A673 (cell line): ENCODE data around the gene RDH13. TPM values are rescaled to one million over a fixed set of nuclear protein-coding genes. Genes with fewer than 3 reads are reported as not detected.

Experiments used
- BruUV-seq: library from RNA; stranded (reverse); fragments of 400-500 nt; replicated peaks from 2 replicates; lab custom pipeline; 2021; lab: Mats Ljungman, UMichigan
- CTCF ChIA-PET: fragments of 300-600 bp; sonication (Branson Sonifier 250); formaldehyde crosslinking; loops from one replicate; lab custom pipeline; 2022; ENCODE audit warnings: antibody characterized with exemption; lab: Charles Lee
- POLR2A ChIA-PET: fragments of 300-600 bp; sonication (Branson Sonifier 250); formaldehyde crosslinking; loops from one replicate; lab custom pipeline; 2022; ENCODE audit warnings: antibody characterized with exemption; ENCODE audit not compliant: low non-redundant PET; lab: Charles Lee
- DNase-seq: peaks from one replicate; pipeline ENCODE4 v3.0.0-alpha.2; 2015; ENCODE audit warnings: low spot score
- H3K27ac ChIP-seq: fragments of 200-600 bp; sonication (generic); 2 replicates; pipeline ENCODE4 v1.5.1; 2016; ENCODE audit warnings: mixed run types, low read depth, mild to moderate bottlenecking, mixed read lengths, antibody characterized with exemption, low read length; ENCODE audit not compliant: poor library complexity, severe bottlenecking
- H3K27me3 ChIP-seq: fragments of 200-600 bp; sonication (generic); replicated peaks from 2 replicates; pipeline ENCODE4 v1.6.1; 2017; ENCODE audit warnings: mixed run types, low read depth, mild to moderate bottlenecking, mixed read lengths, antibody characterized with exemption, low read length; ENCODE audit not compliant: insufficient read depth, poor library complexity
- H3K36me3 ChIP-seq: fragments of 200-600 bp; sonication (generic); 2 replicates; pipeline ENCODE4 v1.6.1; 2016; ENCODE audit warnings: mixed run types, mild to moderate bottlenecking, mixed read lengths, antibody characterized with exemption, low read length; ENCODE audit not compliant: insufficient read depth, poor library complexity, severe bottlenecking
- H3K4me1 ChIP-seq: fragments of 200-600 bp; sonication (generic); 2 replicates; pipeline ENCODE4 v1.6.1; 2017; ENCODE audit warnings: mixed run types, mild to moderate bottlenecking, mixed read lengths, antibody characterized with exemption, low read length; ENCODE audit not compliant: insufficient read depth, poor library complexity, severe bottlenecking
- H3K4me3 ChIP-seq: fragments of 200-600 bp; sonication (generic); 2 replicates; pipeline ENCODE4 v1.5.1; 2016; ENCODE audit warnings: low read depth, mixed run types, mild to moderate bottlenecking, mixed read lengths, low read length; ENCODE audit not compliant: poor library complexity, severe bottlenecking
- H3K9me3 ChIP-seq: fragments of 200-600 bp; sonication (generic); 2 replicates; pipeline ENCODE4 v1.6.1; 2016; ENCODE audit warnings: mixed run types, low read depth, mild to moderate bottlenecking, mixed read lengths, antibody characterized with exemption, low read length; ENCODE audit not compliant: poor library complexity, severe bottlenecking
- EZH2 ChIP-seq: fragments of 200-600 bp; sonication (generic); IDR thresholded peaks from 2 replicates; pipeline ENCODE4 v1.6.1; 2017; ENCODE audit warnings: borderline replicate concordance, low read depth, mild to moderate bottlenecking, mixed read lengths, antibody characterized with exemption, low read length; ENCODE audit not compliant: poor library complexity, severe bottlenecking
- intact Hi-C: fragments of 100-400 bp; cut with micrococcal nuclease; formaldehyde crosslinking; loops from one replicate; pipeline ENCODE4 v1.10.0; 2022; ENCODE audit not compliant: unreplicated experiment
- total RNA-seq: library from RNA; stranded (reverse); gene quantifications from 2 replicates; pipeline ENCODE4 v1.2.3, GENCODE V29; 2021
- TF ChIP-seq, protein P1 (sequence below): fragments of 300-800, 200-600 bp; sonication (generic); conservative IDR thresholded peaks from 2 replicates; pipeline ENCODE4 v1.5.1; 2017; ENCODE audit warnings: low read depth, mild to moderate bottlenecking, antibody characterized with exemption, low read length, moderate library complexity, mixed read lengths

RDH13 gene
- total RNA-seq, 1 experiment from 2014 or later, result 19.0 TPM

DNA sequence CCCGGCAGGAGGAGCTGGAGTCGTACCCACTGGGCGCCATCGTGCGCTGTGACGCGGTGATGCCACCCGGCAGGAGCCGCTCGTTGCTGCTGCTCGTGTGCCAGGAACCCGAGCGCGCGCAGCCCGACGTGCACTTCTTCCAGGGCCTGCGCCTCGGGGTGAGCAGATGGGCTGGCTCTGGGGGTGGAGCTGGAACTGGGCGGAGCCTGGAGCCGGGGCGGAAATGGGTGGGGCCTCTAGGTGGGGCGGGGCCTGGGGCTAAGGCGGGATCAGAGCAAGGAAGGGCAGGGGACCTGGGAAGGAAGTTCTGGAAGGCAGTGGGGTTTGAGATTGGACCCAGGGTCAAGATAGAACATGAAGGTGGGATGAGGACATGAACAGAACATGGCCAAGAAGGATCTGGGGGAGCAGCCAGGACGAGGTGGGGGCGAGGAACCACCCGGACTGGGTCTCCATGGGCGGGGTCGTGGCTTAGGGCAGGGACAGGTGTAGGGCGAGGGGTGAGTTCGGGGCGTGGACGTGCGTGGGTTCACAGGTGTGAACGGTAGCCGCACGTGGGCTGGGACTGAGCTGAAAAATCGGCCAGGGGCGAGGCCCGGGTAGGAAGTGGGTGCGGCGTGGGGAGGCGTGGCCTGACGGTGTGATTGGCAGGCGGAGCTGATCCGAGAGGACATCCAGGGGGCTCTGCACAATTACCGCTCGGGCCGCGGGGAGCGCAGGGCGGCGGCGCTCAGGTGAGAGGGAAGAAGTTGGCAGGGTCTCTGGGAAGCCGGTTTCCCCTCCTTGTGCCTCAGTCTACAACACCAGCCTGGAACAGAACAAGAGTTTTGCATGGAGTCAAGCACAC, 17.4 kb upstream of the RDH13 start:
- H3K27me3 ChIP-seq, result peaks cover 10% of the 10 kb centered on the region
- ChIA-PET POLR2A (no interaction called here), CTCF (interaction anchor here (0.5 to 0.8 kb wide), 3 partner anchors 18 to 891 kb away, joined by 4 to 6 read pairs (median 6); partner anchors contain the start of gene MBOAT7)
- no peaks in the 10 kb centered on the region for H3K9me3 ChIP-seq
- TF ChIP-seq, protein P1, sequence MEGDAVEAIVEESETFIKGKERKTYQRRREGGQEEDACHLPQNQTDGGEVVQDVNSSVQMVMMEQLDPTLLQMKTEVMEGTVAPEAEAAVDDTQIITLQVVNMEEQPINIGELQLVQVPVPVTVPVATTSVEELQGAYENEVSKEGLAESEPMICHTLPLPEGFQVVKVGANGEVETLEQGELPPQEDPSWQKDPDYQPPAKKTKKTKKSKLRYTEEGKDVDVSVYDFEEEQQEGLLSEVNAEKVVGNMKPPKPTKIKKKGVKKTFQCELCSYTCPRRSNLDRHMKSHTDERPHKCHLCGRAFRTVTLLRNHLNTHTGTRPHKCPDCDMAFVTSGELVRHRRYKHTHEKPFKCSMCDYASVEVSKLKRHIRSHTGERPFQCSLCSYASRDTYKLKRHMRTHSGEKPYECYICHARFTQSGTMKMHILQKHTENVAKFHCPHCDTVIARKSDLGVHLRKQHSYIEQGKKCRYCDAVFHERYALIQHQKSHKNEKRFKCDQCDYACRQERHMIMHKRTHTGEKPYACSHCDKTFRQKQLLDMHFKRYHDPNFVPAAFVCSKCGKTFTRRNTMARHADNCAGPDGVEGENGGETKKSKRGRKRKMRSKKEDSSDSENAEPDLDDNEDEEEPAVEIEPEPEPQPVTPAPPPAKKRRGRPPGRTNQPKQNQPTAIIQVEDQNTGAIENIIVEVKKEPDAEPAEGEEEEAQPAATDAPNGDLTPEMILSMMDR, result no peak
- TF ChIP-seq EZH2, result no peak
- peaks cover 13% of the 10 kb centered on the region for H3K4me1 ChIP-seq
- intact Hi-C loops, result no loop called here
- peak; percentile 91 for DNase-seq
- peak overlapping the region; percentile 58 for H3K27ac ChIP-seq
- peak overlapping the region; percentile 54 for H3K4me3 ChIP-seq
- BruUV-seq, result no TSS peak
- no peaks in the 10 kb centered on the region for H3K36me3 ChIP-seq

GRCh38 chr19:55079400-55080038, 16.6 kb upstream of the RDH13 start:
- BruUV-seq, result no TSS peak
- H3K4me1 ChIP-seq, result peaks cover 13% of the 10 kb centered on the region
- no peak for DNase-seq
- no peaks in the 10 kb centered on the region for H3K9me3 ChIP-seq
- ChIA-PET CTCF (interaction anchor here (0.6 to 0.8 kb wide), 2 partner anchors 17 to 890 kb away, joined by 6 read pairs; partner anchors contain the start of gene MBOAT7), POLR2A (no interaction called here)
- intact Hi-C loops, result no loop called here
- no peak overlapping the region for H3K27ac ChIP-seq
- H3K36me3 ChIP-seq, result no peaks in the 10 kb centered on the region
- TF ChIP-seq EZH2, result no peak
- TF ChIP-seq, protein P1, result no peak
- H3K27me3 ChIP-seq, result peaks cover 10% of the 10 kb centered on the region
- peak overlapping the region; percentile 54 for H3K4me3 ChIP-seq

- intact Hi-C loops, result no loop called here
- H3K4me3 ChIP-seq, result no peak overlapping the region
- BruUV-seq, result no TSS peak
- no peaks in the 10 kb centered on the region for H3K9me3 ChIP-seq
- DNase-seq, result no peak
- peaks cover 13% of the 10 kb centered on the region for H3K4me1 ChIP-seq
- H3K27ac ChIP-seq, result no peak overlapping the region
- no peak for TF ChIP-seq EZH2
- TF ChIP-seq, protein P1, result no peak
- H3K36me3 ChIP-seq, result no peaks in the 10 kb centered on the region
- peaks cover 10% of the 10 kb centered on the region for H3K27me3 ChIP-seq
- CTCF ChIA-PET, result no interaction called here
- POLR2A ChIA-PET, result no interaction called here
Observed at GRCh38 chr19:55078996-55079395, 16.0 kb upstream of the RDH13 start.
